HT-29 (cell line): Measurements from ENCODE around the gene ANGPTL5. TPM values are rescaled to one million over a fixed set of nuclear protein-coding genes. Genes with fewer than 3 reads are reported as not detected.

Experiments used
- DNase-seq: peaks from one replicate; pipeline ENCODE4 v3.0.0-alpha.2; 2015; ENCODE audit warnings: low spot score
- total RNA-seq: library from RNA; depleted of rRNA; stranded (reverse); fragments of >200 nt; shearing (Covaris generic); gene quantifications from 2 replicates; pipeline ENCODE4 v1.2.3, GENCODE V29; 2014; rRNA removed

Gene ANGPTL5
- total RNA-seq, 1 experiment from 2014 or later, result not detected

- DNase-seq, result no peak
Observed at GRCh38 chr11:101889767-101890166, 26.6 kb downstream of the ANGPTL5 start.

- no peak for DNase-seq
Observed at GRCh38 chr11:101885631-101886030, 30.7 kb downstream of the ANGPTL5 start.

DNA sequence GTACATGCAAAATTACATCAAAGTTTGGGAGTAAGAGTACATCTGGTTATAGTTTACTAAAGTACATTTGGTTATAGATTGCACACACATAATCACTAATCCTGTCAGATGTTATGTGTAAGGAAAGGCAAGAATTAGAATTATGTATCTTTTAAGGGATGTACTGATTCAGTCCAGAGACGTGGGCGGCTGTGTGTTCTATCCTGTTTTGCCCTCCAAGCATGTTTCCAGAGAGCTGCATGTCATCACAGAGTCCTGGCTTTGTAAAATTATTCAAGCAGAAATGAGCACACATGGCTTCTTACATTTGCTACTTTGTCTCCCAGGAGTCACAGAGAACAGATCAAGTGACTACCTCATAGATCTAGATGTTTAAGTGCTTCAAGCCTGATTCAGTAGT lies 34.7 kb downstream of the ANGPTL5 start:
- no peak for DNase-seq

- peak; percentile 77 for DNase-seq
Observed at GRCh38 chr11:101880222-101880621, 36.1 kb downstream of the ANGPTL5 start.

GRCh38 chr11:101872171-101872882 lies 44.0 kb downstream of the ANGPTL5 start:
- no peak for DNase-seq

- no peak for DNase-seq
Observed at GRCh38 chr11:101870510-101870909, 45.8 kb downstream of the ANGPTL5 start.

DNA sequence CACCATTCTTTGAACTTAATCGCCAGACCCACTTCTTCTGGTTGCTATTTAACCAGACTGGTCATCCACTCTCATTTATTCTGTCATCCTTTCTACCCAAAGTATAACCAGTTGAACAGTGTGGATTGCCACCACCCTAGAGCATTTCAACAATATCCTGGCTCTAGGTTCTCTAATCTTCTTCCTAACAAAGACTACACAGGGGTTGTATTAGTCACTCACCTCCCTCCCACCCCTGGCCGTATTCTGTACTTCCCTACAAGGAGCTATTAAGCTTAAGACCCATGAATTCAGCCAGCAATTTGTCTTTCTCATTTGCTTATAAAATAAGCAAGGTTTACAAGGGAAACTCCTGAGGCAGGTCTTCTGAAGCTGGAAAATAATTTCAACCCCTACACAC lies 48.4 kb downstream of the ANGPTL5 start:
- peak; percentile 26 for DNase-seq

- peak; percentile 88 for DNase-seq
Observed at GRCh38 chr11:101866619-101867491, 49.5 kb downstream of the ANGPTL5 start.

DNA sequence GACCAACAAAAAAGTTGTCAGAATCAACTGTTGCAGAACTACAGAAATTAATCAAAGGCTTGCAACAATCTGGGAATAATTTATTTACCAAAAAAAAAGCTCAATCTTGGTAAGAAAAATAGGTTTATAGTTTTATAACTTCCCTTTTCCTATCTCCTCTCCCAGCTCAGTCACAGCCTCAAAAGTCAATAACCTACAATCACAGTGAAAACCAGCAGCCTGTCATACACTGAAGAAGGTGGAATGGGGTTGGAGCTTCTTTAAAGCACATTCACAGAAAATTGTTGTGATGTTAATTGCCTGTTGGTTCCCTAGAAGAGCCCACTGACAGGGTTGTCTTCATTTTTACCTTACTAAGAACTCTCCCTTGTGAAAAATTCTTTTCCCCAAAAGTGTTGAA lies 52.2 kb downstream of the ANGPTL5 start:
- DNase-seq, result no peak

GRCh38 chr11:101863361-101863760 lies 53.0 kb downstream of the ANGPTL5 start:
- no peak for DNase-seq

DNA sequence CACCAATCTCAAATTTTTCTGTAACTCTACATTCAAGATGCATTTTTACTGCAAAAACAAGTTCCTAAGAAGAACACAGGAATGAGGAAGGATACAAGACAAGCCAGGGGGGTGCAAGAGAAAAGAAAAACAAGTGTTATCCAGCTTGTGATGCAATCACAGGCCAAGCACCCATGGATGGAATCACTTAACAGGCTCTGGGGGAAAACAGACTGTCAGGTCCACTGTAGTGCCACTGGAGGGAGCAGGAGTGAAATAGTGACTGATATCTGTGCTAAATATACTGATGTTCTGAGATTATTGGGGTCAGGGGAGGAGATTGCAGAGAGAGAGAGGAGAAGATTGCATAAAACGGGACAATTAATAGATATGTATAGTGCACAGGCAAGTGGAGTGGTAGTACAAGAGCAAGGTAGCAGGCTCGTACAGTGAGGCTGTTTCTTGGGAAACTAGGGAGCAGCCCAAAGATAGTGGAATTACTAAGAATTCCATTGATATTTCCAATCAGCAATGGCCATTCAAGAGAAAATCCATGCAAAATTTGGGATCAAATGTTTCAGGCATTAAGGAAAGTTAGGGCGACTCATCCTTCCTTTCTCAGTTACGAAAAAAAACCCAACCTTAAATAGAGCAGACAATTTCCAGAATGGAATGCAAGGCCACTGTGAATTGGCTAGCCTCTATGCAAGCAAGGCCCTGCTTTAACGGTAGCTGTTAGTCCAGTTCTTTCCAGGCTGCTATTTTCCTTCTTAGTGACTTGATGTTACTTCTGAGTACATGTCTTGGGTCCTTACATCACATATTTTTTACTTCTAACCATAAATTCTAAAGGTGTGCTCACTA lies 53.7 kb downstream of the ANGPTL5 start:
- peak; percentile 70 for DNase-seq

- DNase-seq, result peak; percentile 79
Observed at GRCh38 chr11:101860696-101861427, 55.5 kb downstream of the ANGPTL5 start.

DNA sequence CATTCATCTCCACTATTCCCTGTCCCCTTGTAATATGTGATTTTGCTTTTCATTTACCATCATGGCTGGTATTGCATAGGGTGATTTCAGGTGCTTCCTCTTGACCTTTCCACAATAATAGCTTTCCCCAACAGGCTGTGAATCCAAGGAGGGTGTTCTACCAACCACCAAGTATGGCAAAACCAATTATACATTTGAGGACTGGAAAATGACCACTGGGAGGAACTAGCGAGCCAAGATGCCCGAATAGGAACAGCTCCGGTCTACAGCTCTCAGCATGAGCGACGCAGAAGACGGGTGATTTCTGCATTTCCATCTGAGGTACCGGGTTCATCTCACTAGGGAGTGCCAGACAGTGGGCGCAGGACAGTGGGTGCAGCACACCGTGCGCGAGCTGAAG lies 64.1 kb downstream of the ANGPTL5 start:
- peak; percentile 87 for DNase-seq

- peak; percentile 70 for DNase-seq
Observed at GRCh38 chr11:101848262-101848661, 68.1 kb downstream of the ANGPTL5 start.

DNA sequence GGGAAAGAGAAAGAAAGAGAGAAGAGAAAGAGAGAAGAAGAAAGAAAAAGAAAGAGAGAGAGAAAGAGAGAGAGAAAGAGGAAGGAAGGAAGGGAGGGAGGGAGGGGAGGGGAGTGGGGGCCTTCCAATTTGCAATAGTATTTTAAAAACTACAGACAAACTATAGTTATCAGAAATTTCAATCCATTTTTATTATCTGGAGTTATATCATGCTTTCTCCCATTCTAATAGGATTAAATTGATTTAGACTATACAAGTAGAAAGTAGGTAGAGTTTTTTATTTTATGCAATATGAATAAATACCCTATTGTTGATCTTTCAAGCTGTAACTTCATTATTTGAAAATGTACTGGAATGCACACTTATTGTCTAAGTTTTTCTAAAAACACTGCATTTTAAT lies 71.7 kb downstream of the ANGPTL5 start:
- no peak for DNase-seq

- DNase-seq, result no peak
Observed at GRCh38 chr11:101840704-101841103, 75.6 kb downstream of the ANGPTL5 start.

Other genes starting within 250 kb of the ANGPTL5 start
- gene CEP126, start 1.5 kb downstream of the ANGPTL5 start, total RNA-seq, result 0.50 and 0.58 TPM in 2 replicates
- gene CFAP300, start 130.9 kb upstream of the ANGPTL5 start, total RNA-seq, result 3.8 and 7.4 TPM in 2 replicates
- gene YAP1, start 193.9 kb upstream of the ANGPTL5 start, total RNA-seq, result 112 TPM in 2 replicates